ENCODE data around the gene FOXJ3.

Gene FOXJ3

DNA sequence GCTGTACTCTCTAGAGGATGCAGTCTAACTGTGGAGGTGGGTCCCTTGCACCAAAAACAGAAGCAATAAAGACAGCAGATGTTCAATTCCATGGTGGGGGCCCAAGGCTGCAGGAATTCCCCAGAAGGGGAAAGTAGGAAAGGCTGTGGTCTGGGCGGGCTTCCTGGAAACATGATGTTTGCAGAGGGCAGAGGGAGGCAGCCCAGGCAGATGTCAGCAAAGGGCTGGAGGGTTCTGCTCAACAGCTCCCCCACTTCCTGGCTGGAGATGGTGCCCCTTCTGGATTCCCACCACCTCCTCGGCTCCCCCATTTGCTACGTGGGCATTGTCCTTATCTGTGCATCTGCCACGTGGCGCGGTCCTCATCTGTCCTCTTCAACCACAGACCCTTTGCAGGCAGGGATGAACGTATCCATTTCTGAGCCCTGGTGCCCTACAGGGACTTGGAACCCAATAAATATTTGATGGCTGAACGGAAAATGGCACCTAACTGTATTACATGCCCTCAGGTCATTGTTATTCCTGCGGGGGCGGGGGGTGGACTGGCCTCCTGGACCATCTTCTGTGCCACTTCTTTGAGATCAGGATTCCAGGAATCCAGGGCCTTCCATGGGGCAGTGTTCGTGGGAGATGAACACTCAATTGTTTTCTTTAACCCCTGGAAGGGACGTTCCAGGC is 190.2 kb downstream of the FOXJ3 start:
- H3K9me3 ChIP-seq (ENCODE audit: control insufficient read depth, insufficient read depth, low read length), result no peaks in the 10 kb centered on the region
- no peaks in the 10 kb centered on the region for H4K20me1 ChIP-seq (ENCODE audit: control insufficient read depth, insufficient read depth, low read depth, low read length)
- TF ChIP-seq CTCF (IDR thresholded peaks at IDR 0.05; ENCODE audit: low read depth, low read length, poor library complexity, severe bottlenecking), result no peak
- TF ChIP-seq EZH2phosphoT487 (IDR thresholded peaks at IDR 0.05; ENCODE audit: borderline replicate concordance, low read length), result no peak
- no peaks in the 10 kb centered on the region for H3K9me2 ChIP-seq (replicated peaks; ENCODE audit: control insufficient read depth, low read length)
- H3K4me2 ChIP-seq (ENCODE audit: low read length), result no peak overlapping the region
- H3K4me1 ChIP-seq (ENCODE audit: control insufficient read depth, low read length), result no peaks in the 10 kb centered on the region
- H3K27ac ChIP-seq (ENCODE audit: low read depth, low read length), result no peak overlapping the region
- H3K27me3 ChIP-seq (ENCODE audit: control insufficient read depth, low read length), result peaks cover 8% of the 10 kb centered on the region; the same call in 1 of the 2 replicates
- H3K4me3 ChIP-seq (ENCODE audit: low read length), result no peak overlapping the region
- H3F3A ChIP-seq (ENCODE audit: control insufficient read depth, insufficient read depth), result no peaks in the 10 kb centered on the region
- no peaks in the 10 kb centered on the region for H3K36me3 ChIP-seq (ENCODE audit: control insufficient read depth, low read length)
- no peaks in the 10 kb centered on the region for H3K79me2 ChIP-seq (ENCODE audit: control insufficient read depth, low read length)

DNA sequence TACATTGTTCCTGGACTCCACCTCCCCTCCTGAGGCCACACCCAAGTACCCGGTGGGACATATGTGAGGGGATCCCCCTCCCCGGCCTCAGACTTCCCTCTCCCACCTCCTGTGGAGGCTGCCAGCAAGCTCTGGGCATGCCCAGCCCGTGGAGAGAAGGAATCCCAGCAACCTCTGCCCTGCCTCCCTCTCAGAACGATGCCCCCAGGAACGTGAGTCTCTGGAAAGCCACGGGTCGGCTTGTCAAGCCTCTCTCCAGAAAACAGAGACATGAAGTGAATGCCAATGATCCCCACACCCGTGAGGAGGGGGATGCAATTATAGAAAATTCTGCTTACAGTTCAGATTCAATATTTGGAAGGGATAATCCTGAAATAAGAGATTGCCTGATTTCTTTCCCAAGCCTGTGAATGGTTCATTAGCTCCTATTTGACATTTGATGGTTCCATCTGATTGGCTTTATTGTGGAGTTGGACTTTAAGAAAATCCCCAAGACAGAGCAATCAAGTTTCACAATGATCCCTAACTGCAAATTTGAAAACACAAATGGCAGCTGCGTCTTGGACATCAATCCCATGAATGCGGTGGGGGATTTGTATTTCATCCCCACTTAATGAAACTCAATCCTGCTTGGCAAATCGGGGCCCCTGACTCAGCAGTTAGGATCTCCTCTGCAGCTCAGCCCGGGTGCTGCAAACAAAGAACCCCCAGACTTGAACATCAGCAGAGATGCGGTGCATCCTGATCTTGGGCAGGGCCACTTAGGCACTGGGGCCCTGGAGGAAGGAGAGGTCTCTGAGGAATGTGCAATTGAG is 190.9 kb downstream of the FOXJ3 start:
- no peak overlapping the region for H3K27ac ChIP-seq (ENCODE audit: low read depth, low read length)
- no peaks in the 10 kb centered on the region for H3K9me3 ChIP-seq (ENCODE audit: control insufficient read depth, insufficient read depth, low read length)
- H3K9me2 ChIP-seq (replicated peaks; ENCODE audit: control insufficient read depth, low read length), result no peaks in the 10 kb centered on the region
- no peak overlapping the region for H3K4me3 ChIP-seq (ENCODE audit: low read length)
- no peak overlapping the region for H3K4me2 ChIP-seq (ENCODE audit: low read length)
- no peaks in the 10 kb centered on the region for H3K79me2 ChIP-seq (ENCODE audit: control insufficient read depth, low read length)
- no peaks in the 10 kb centered on the region for H3F3A ChIP-seq (ENCODE audit: control insufficient read depth, insufficient read depth)
- no peak for TF ChIP-seq EZH2phosphoT487 (IDR thresholded peaks at IDR 0.05; ENCODE audit: borderline replicate concordance, low read length)
- TF ChIP-seq CTCF (IDR thresholded peaks at IDR 0.05; ENCODE audit: low read depth, low read length, poor library complexity, severe bottlenecking), result no peak
- H3K36me3 ChIP-seq (ENCODE audit: control insufficient read depth, low read length), result no peaks in the 10 kb centered on the region
- H3K4me1 ChIP-seq (ENCODE audit: control insufficient read depth, low read length), result no peaks in the 10 kb centered on the region
- H4K20me1 ChIP-seq (ENCODE audit: control insufficient read depth, insufficient read depth, low read depth, low read length), result no peaks in the 10 kb centered on the region
- peaks cover 8% of the 10 kb centered on the region; the same call in 1 of the 2 replicates for H3K27me3 ChIP-seq (ENCODE audit: control insufficient read depth, low read length)

GRCh38 chr1:42142894-42143675 is 191.9 kb downstream of the FOXJ3 start:
- Histone ChIP-seq H3K9me2 (replicated peaks; ENCODE audit: control insufficient read depth, low read length) (no peaks in the 10 kb centered on the region), H4K20me1 (ENCODE audit: control insufficient read depth, insufficient read depth, low read depth, low read length) (no peaks in the 10 kb centered on the region), H3K9me3 (ENCODE audit: control insufficient read depth, insufficient read depth, low read length) (no peaks in the 10 kb centered on the region), H3K36me3 (ENCODE audit: control insufficient read depth, low read length) (no peaks in the 10 kb centered on the region), H3K4me2 (ENCODE audit: low read length) (no peak overlapping the region), H3K27me3 (ENCODE audit: control insufficient read depth, low read length) (peaks cover 4% of the 10 kb centered on the region; the same call in 1 of the 2 replicates), H3K4me3 (ENCODE audit: low read length) (no peak overlapping the region), H3K79me2 (ENCODE audit: control insufficient read depth, low read length) (no peaks in the 10 kb centered on the region), H3K4me1 (ENCODE audit: control insufficient read depth, low read length) (no peaks in the 10 kb centered on the region), H3F3A (ENCODE audit: control insufficient read depth, insufficient read depth) (no peaks in the 10 kb centered on the region), H3K27ac (ENCODE audit: low read depth, low read length) (no peak overlapping the region)
- TF ChIP-seq EZH2phosphoT487 (IDR thresholded peaks at IDR 0.05; ENCODE audit: borderline replicate concordance, low read length) (no peak), CTCF (IDR thresholded peaks at IDR 0.05; ENCODE audit: low read depth, low read length, poor library complexity, severe bottlenecking) (no peak)

Measured in DOHH2 (cell line).